NCI-H1048 (cell line): ENCODE measurements around the gene TRANK1.
"Not testable (repeated sequence)": the region's sequence is repeated elsewhere in the genome, so short reads cannot be mapped to it uniquely, and the experiment has no call there.

Experiments used
- DNase-seq: peaks from one replicate; lab custom pipeline; 2025; lab: John Stamatoyannopoulos, UW

TRANK1 gene

GRCh38 chr3:36919439-36920160, 25.3 kb downstream of the TRANK1 start:
- no peak for DNase-seq

- DNase-seq, result no peak
Measured at GRCh38 chr3:36918050-36918449, 26.8 kb downstream of the TRANK1 start.

GRCh38 chr3:36911990-36912804, 32.7 kb downstream of the TRANK1 start:
- DNase-seq, result no peak

GRCh38 chr3:36909666-36910065, 35.2 kb downstream of the TRANK1 start:
- DNase-seq, result no peak

- no peak for DNase-seq
Measured at GRCh38 chr3:36909181-36909580, 35.7 kb downstream of the TRANK1 start.

- no peak for DNase-seq
Measured at GRCh38 chr3:36908647-36909180, 36.1 kb downstream of the TRANK1 start.

GRCh38 chr3:36907911-36908646, 36.8 kb downstream of the TRANK1 start:
- no peak for DNase-seq

- DNase-seq, result no peak
Measured at GRCh38 chr3:36906504-36907149, 38.2 kb downstream of the TRANK1 start.

GRCh38 chr3:36905545-36905944, 39.3 kb downstream of the TRANK1 start:
- no peak for DNase-seq

- no peak for DNase-seq
Measured at GRCh38 chr3:36904641-36905040, 40.2 kb downstream of the TRANK1 start.

GRCh38 chr3:36904065-36904464, 40.8 kb downstream of the TRANK1 start:
- not testable (repeated sequence) for DNase-seq

- no peak for DNase-seq
Measured at GRCh38 chr3:36903119-36903882, 41.6 kb downstream of the TRANK1 start.

- no peak for DNase-seq
Measured at GRCh38 chr3:36901588-36901987, 43.3 kb downstream of the TRANK1 start.

- no peak for DNase-seq
Measured at GRCh38 chr3:36900474-36901443, 44.1 kb downstream of the TRANK1 start.

- no peak for DNase-seq
Measured at GRCh38 chr3:36895496-36896409, 49.1 kb downstream of the TRANK1 start.

- no peak for DNase-seq
Measured at GRCh38 chr3:36894914-36895313, 49.9 kb downstream of the TRANK1 start.

GRCh38 chr3:36893826-36894225, 51.0 kb downstream of the TRANK1 start:
- DNase-seq, result no peak

GRCh38 chr3:36893137-36893557, 51.7 kb downstream of the TRANK1 start:
- no peak for DNase-seq
